Right atrium auricular region (tissue), 2 donors: ENCODE measurements around the gene ACSM6. TPM values are rescaled to one million over a fixed set of nuclear protein-coding genes. Genes with fewer than 3 reads are reported as not detected.

ENCODE experiments used
- DNase-seq: peaks from one replicate; pipeline ENCODE4 v3.0.0-alpha.2; 2019; ENCODE audit warnings: low spot score
- H3K27ac ChIP-seq, 2 donors: fragments of 200-600 bp; sonication (generic); 1 replicate in 1 of 2; 2 replicates in 1 of 2; pipeline ENCODE4 v1.5.1; 2016 to 2019
- H3K27me3 ChIP-seq, 2 donors: fragments of 200-600 bp; sonication (generic); one replicate each; pipeline versions ENCODE4 v1.5.1 to v1.6.0; 2017 to 2019
- H3K36me3 ChIP-seq: fragments of 200-600 bp; sonication (generic); one replicate; pipeline ENCODE4 v1.5.1; 2016
- H3K4me1 ChIP-seq, 2 donors: fragments of 200-600 bp; sonication (generic); one replicate each; pipeline versions ENCODE4 v1.5.1 to v1.6.0; 2017 to 2019
- H3K4me3 ChIP-seq, 2 donors: fragments of 200-600 bp; sonication (generic); 1 replicate in 1 of 2; 2 replicates in 1 of 2; pipeline ENCODE4 v1.5.1; 2017 to 2019; ENCODE audit warnings: mild to moderate bottlenecking in 1 of 2, moderate library complexity in 1 of 2
- H3K9me3 ChIP-seq, 2 donors: fragments of 200-600 bp; sonication (generic); one replicate each; pipeline ENCODE4 v1.5.1; 2019
- total RNA-seq, 2 donors: library from RNA; depleted of rRNA; stranded (reverse); fragments of >200 nt; gene quantifications; one replicate each; pipeline ENCODE4 v1.1.0, GENCODE V29; 2016
- TF ChIP-seq, protein P1 (sequence below), 2 donors: fragments of 200-600 bp; sonication (generic); IDR thresholded peaks; one replicate each; pipeline ENCODE4 v1.5.1; 2019; ENCODE audit warnings: antibody characterized with exemption in 2 of 2

ACSM6 gene
- total RNA-seq, 2 donors from 2014 or later, result not detected

DNA sequence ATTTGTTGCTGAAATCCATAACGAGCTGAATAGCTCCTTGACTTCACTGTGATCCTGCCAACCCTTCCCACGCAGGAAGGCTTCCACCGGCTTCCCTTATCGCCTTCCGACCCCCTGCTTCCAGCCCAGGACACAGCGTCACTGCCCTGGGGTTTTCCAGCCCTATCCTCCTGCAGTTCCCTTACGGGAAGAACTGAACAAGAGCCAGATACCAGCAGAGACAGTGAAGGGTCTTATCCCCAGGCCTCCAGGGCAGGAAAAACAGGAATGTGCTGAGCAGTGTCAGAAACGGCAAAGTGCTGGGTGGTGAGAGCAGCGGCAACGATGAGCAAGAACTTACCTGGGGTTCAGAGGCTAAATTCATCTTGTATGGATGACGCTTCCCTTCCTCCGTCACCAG, 74.4 kb downstream of the ACSM6 start:
- peak; percentile 81 for DNase-seq
- peak overlapping the region; percentile 86 to 91 for H3K27ac ChIP-seq
- peaks cover 40% of the 10 kb centered on the region for H3K36me3 ChIP-seq
- TF ChIP-seq, protein P1, sequence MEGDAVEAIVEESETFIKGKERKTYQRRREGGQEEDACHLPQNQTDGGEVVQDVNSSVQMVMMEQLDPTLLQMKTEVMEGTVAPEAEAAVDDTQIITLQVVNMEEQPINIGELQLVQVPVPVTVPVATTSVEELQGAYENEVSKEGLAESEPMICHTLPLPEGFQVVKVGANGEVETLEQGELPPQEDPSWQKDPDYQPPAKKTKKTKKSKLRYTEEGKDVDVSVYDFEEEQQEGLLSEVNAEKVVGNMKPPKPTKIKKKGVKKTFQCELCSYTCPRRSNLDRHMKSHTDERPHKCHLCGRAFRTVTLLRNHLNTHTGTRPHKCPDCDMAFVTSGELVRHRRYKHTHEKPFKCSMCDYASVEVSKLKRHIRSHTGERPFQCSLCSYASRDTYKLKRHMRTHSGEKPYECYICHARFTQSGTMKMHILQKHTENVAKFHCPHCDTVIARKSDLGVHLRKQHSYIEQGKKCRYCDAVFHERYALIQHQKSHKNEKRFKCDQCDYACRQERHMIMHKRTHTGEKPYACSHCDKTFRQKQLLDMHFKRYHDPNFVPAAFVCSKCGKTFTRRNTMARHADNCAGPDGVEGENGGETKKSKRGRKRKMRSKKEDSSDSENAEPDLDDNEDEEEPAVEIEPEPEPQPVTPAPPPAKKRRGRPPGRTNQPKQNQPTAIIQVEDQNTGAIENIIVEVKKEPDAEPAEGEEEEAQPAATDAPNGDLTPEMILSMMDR (IDR thresholded peaks at IDR 0.05), result no peak
- no peaks in the 10 kb centered on the region for H3K27me3 ChIP-seq
- H3K9me3 ChIP-seq, result no peaks in the 10 kb centered on the region
- H3K4me1 ChIP-seq, result peaks cover 0 to 64% of the 10 kb centered on the region in 2 donors
- no peak overlapping the region for H3K4me3 ChIP-seq

DNA sequence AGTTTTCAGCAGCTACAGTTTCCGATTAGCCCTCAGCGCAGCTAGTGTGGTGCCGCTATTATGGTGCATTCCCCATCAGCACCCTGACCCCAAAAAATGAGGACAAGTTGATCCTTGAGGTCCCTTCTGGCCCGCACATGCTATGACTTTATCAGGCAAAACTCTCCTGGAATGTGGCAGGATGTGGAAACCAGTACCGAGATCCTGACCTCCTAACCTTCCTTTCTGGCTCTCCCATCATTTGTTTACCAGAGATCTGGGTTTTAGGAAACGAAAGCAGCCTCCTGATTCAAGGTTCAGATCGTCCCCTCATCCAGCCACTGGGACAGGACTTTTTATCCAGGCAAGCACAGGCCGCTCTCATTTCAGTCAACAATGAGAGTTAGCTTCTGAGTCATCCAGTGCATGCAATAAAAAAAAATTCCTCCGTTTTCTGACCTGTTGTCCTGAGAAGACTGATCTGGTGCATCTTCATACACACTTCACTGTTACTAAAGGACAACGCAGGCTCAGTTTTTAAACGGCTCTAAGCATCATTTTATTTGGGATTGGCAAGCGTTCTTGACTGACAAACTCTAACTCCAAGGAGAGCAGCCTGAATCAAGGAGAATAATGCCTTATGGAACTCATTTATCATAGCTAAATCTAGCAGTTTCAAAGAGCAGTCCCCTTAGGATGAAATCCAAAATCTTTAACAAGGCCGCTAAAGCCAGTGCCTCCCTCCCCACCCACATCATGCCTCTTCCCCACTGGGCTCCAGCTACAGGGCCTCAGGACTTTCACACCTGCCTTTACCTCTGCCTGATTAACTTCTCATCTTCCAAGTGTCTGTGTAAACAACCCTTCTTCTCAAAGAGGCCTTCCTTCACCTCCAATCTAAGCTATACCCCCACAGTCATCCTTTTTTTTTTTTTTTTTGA, 79.6 kb downstream of the ACSM6 start:
- peak overlapping the region; percentile 87 for H3K27ac ChIP-seq
- TF ChIP-seq, protein P1 (IDR thresholded peaks at IDR 0.05), result no peak
- H3K36me3 ChIP-seq, result peaks cover 23% of the 10 kb centered on the region
- peak; percentile 83 for DNase-seq
- no peaks in the 10 kb centered on the region for H3K9me3 ChIP-seq
- H3K4me3 ChIP-seq, result no peak overlapping the region
- no peaks in the 10 kb centered on the region for H3K27me3 ChIP-seq
- peaks cover 0 to 68% of the 10 kb centered on the region in 2 donors for H3K4me1 ChIP-seq

DNA sequence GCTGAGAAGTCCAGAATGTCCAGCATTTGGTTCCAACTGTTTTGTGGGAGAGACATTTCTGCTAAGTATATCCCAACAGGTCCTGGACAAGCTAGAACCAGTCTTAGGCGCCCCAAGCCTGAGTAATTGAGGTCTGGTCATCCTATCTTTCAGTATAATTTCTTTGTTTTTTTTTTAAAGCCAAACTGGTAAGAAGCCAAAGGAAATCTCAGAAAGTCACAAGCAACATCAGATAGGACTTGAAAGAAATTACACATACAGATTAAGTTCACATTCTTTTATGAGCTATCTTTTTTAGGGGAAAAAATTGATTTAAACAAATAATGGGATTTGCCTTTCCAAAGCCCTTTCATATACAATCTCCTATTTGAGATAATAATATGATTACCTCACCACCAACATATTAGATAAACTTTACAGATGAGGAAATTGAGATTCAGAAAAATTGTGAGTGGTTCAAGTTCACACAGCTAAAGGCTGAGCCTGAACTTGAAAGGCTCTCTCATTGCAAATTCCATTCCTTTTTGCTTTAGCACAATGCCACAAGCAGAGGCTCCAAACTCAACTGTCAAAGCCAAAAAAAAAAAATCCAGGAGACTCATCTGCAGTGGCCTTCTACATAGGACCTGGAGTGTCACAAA, 81.8 kb downstream of the ACSM6 start:
- no peak for DNase-seq
- Histone ChIP-seq H3K4me1 (peaks cover 0 to 83% of the 10 kb centered on the region in 2 donors), H3K36me3 (peaks cover 11% of the 10 kb centered on the region), H3K9me3 (no peaks in the 10 kb centered on the region), H3K27me3 (no peaks in the 10 kb centered on the region), H3K4me3 (no peak overlapping the region), H3K27ac (peak overlapping the region; percentile 87)
- TF ChIP-seq, protein P1 (IDR thresholded peaks at IDR 0.05), result no peak

DNA sequence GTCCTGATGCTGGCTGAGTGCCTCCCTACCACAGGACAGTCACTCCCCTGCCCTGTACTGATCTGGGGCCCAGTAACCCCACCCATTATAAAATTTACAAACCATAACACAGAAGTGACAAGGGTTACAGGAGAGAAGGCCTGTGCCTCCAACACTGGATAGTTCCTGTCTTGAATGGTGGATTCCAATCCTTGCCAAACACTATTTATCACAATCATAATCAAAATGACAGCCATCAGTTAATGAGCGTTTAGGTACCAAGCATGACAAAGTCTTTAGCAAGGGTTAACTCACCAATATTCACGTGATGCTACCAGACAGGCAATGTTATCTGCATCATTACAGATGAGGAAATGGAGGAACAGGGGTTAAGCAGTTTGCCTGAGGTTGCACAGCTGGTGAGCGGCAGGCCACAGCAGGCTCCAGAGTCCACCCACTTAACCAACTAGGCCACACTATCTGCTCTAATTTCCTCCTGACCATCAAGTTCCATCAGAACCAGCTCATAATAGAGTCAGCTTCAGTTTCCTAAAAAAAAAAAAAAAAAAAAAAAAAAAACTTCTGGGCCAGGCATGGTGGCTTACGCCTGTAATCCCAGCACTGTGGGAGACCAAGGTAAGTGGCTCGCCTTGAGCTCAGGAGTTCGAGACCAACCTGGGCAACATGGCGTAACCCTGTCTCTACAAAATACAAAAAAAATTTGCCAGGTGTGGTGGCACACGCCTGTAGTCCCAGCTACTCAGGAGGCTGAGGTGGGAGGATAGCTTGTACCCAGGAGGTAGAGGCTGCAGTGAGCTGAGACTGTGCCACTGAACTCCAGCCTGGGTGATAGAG, 82.5 kb downstream of the ACSM6 start:
- H3K27me3 ChIP-seq, result no peaks in the 10 kb centered on the region
- peaks cover 0 to 90% of the 10 kb centered on the region in 2 donors for H3K4me1 ChIP-seq
- no peaks in the 10 kb centered on the region for H3K9me3 ChIP-seq
- TF ChIP-seq, protein P1 (IDR thresholded peaks at IDR 0.05), result no peak
- peak overlapping the region; percentile 87 for H3K27ac ChIP-seq
- DNase-seq, result no peak
- H3K4me3 ChIP-seq, result no peak overlapping the region
- H3K36me3 ChIP-seq, result peaks cover 3% of the 10 kb centered on the region

DNA sequence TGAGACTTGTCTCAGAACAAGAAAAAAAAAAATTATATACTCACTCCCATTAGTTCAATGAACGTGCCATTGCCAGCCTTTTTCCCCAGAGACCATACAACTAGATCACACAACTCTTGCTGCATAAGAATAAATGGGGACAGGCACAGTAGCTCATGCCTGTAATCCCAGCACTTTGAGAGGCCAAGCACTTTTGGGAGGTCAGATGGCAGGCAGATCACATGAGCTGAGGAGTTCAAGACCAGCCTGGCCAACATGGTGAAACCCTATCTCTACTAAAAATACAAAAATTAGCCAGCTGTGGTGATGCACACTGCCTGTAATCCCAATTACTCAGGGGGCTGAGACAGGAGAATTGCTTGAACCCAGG, 83.1 kb downstream of the ACSM6 start:
- Histone ChIP-seq H3K4me1 (peaks cover 0 to 96% of the 10 kb centered on the region in 2 donors), H3K27me3 (no peaks in the 10 kb centered on the region), H3K36me3 (no peaks in the 10 kb centered on the region), H3K27ac (peak overlapping the region; percentile 87), H3K9me3 (no peaks in the 10 kb centered on the region), H3K4me3 (no peak overlapping the region)
- TF ChIP-seq, protein P1 (IDR thresholded peaks at IDR 0.05), result no peak
- DNase-seq, result no peak
